Astrocyte (in vitro differentiated cells and primary cell): Measurements from ENCODE around the gene SLC25A13. TPM values are rescaled to one million over a fixed set of nuclear protein-coding genes. Genes with fewer than 3 reads are reported as not detected.

Experiments used
- DNase-seq: peaks from one replicate; pipeline ENCODE4 v3.0.0-alpha.2; 2010; ENCODE audit warnings: low read depth
- FAIRE-seq: peaks from 2 replicates; lab custom pipeline; 2011; peaks lifted over from hg19 to GRCh38; lab: Jason Lieb, UNC
- H2AFZ ChIP-seq: 2 replicates; pipeline ENCODE4 v1.6.0; 2012; ENCODE audit warnings: low read depth, low read length, inconsistent platforms
- H3K27ac ChIP-seq: 2 replicates; pipeline ENCODE4 v1.5.1; 2011; ENCODE audit warnings: low read depth, low read length, inconsistent platforms
- H3K27me3 ChIP-seq: 2 replicates; pipeline ENCODE4 v1.6.0; 2011; ENCODE audit warnings: low read length, inconsistent platforms; ENCODE audit not compliant: insufficient read depth
- H3K36me3 ChIP-seq: 2 replicates; pipeline ENCODE4 v1.5.1; 2011; ENCODE audit warnings: low read length, inconsistent platforms; ENCODE audit not compliant: insufficient read depth
- H3K4me1 ChIP-seq: 2 replicates; pipeline ENCODE4 v1.5.1; 2011; ENCODE audit warnings: low read length, inconsistent platforms; ENCODE audit not compliant: insufficient read depth
- H3K4me2 ChIP-seq: 2 replicates; pipeline ENCODE4 v1.6.0; 2012; ENCODE audit warnings: low read length, inconsistent platforms
- H3K4me3 ChIP-seq: 2 replicates; pipeline ENCODE4 v1.5.1; 2011; ENCODE audit warnings: low read depth, mild to moderate bottlenecking, low read length, inconsistent platforms; ENCODE audit not compliant: insufficient read depth
- H3K79me2 ChIP-seq: 2 replicates; pipeline ENCODE4 v1.6.0; 2012; ENCODE audit warnings: mild to moderate bottlenecking, low read length, inconsistent platforms; ENCODE audit not compliant: insufficient read depth
- H3K9ac ChIP-seq: 2 replicates; pipeline ENCODE4 v1.6.0; 2012; ENCODE audit warnings: mild to moderate bottlenecking, low read length, inconsistent platforms
- H3K9me3 ChIP-seq: 2 replicates; pipeline ENCODE4 v1.5.1; 2012; ENCODE audit warnings: low read depth, mild to moderate bottlenecking, low read length, inconsistent platforms; ENCODE audit not compliant: insufficient read depth
- H4K20me1 ChIP-seq: 2 replicates; pipeline ENCODE4 v1.6.0; 2012; ENCODE audit warnings: low read length, inconsistent platforms; ENCODE audit not compliant: insufficient read depth
- H3K27ac Mint-ChIP-seq: one replicate; pipeline ENCODE4 v1.8.0; 2021; ENCODE audit warnings: mild to moderate bottlenecking, mixed read lengths; ENCODE audit not compliant: unreplicated experiment
- H3K27me3 Mint-ChIP-seq: one replicate; pipeline ENCODE4 v1.8.0; 2021; ENCODE audit warnings: low read depth, mixed read lengths; ENCODE audit not compliant: unreplicated experiment
- H3K36me3 Mint-ChIP-seq: one replicate; pipeline ENCODE4 v1.8.0; 2021; ENCODE audit warnings: low read depth, mixed read lengths; ENCODE audit not compliant: unreplicated experiment
- H3K4me1 Mint-ChIP-seq: one replicate; pipeline ENCODE4 v1.8.0; 2021; ENCODE audit warnings: low read depth, mixed read lengths; ENCODE audit not compliant: unreplicated experiment
- H3K4me3 Mint-ChIP-seq: one replicate; pipeline ENCODE4 v1.8.0; 2021; ENCODE audit warnings: mild to moderate bottlenecking, moderate library complexity, mixed read lengths; ENCODE audit not compliant: unreplicated experiment
- H3K9me3 Mint-ChIP-seq: one replicate; pipeline ENCODE4 v1.8.0; 2021; ENCODE audit warnings: mild to moderate bottlenecking, mixed read lengths; ENCODE audit not compliant: unreplicated experiment
- EZH2 ChIP-seq: IDR thresholded peaks from 2 replicates; pipeline ENCODE4 v1.6.1; 2012; ENCODE audit warnings: mild to moderate bottlenecking, low read length, inconsistent platforms; ENCODE audit not compliant: insufficient read depth
- total RNA-seq: library from RNA; stranded (reverse); gene quantifications from 2 replicates; pipeline ENCODE4 v1.2.1, GENCODE V29; 2021
- TF ChIP-seq, protein P1 (sequence below): IDR thresholded peaks from 2 replicates; pipeline ENCODE4 v1.5.1; 2011; ENCODE audit warnings: low read depth, mild to moderate bottlenecking, inconsistent platforms, low read length, moderate library complexity; ENCODE audit not compliant: insufficient read depth

Gene SLC25A13
- total RNA-seq, 1 donor from 2014 or later = 58.1 TPM

DNA sequence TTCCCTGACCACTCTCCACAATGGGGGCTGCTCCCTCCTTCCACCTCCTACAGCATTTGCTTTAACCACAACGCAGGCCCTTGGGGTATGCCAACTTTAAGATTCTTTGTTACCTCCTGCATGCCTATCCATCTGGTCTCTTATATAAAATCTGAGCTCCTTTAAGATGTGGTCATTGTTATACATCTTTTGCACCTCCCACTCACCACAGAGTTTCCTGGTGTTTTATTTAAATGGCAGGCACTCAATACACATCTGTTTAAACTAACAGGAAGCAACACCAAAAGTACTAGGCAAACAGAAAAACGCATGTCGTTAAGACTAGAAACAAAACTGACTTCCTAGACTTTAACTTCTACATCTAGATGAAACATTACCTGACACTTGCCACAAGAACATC, 36.3 kb downstream of the SLC25A13 start:
- Histone ChIP-seq H3K27ac (no peak overlapping the region), H2AFZ (no peak overlapping the region), H3K4me3 (no peak overlapping the region), H3K9me3 (no peaks in the 10 kb centered on the region), H4K20me1 (peaks cover 12% of the 10 kb centered on the region), H3K4me1 (no peaks in the 10 kb centered on the region), H3K27me3 (no peaks in the 10 kb centered on the region), H3K4me2 (no peak overlapping the region), H3K36me3 (no peaks in the 10 kb centered on the region), H3K79me2 (no peaks in the 10 kb centered on the region), H3K9ac (no peak overlapping the region)
- TF ChIP-seq EZH2 = no peak
- TF ChIP-seq, protein P1, sequence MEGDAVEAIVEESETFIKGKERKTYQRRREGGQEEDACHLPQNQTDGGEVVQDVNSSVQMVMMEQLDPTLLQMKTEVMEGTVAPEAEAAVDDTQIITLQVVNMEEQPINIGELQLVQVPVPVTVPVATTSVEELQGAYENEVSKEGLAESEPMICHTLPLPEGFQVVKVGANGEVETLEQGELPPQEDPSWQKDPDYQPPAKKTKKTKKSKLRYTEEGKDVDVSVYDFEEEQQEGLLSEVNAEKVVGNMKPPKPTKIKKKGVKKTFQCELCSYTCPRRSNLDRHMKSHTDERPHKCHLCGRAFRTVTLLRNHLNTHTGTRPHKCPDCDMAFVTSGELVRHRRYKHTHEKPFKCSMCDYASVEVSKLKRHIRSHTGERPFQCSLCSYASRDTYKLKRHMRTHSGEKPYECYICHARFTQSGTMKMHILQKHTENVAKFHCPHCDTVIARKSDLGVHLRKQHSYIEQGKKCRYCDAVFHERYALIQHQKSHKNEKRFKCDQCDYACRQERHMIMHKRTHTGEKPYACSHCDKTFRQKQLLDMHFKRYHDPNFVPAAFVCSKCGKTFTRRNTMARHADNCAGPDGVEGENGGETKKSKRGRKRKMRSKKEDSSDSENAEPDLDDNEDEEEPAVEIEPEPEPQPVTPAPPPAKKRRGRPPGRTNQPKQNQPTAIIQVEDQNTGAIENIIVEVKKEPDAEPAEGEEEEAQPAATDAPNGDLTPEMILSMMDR = no peak
- Mint-ChIP-seq H3K27ac (no peak overlapping the region), H3K4me3 (no peak overlapping the region), H3K36me3 (peaks cover 19% of the 10 kb centered on the region), H3K27me3 (no peaks in the 10 kb centered on the region), H3K4me1 (peaks cover 13% of the 10 kb centered on the region), H3K9me3 (peaks cover 15% of the 10 kb centered on the region)
- no peak for FAIRE-seq
- DNase-seq = no peak

GRCh38 chr7:96284835-96285234, 37.1 kb downstream of the SLC25A13 start:
- no peak for FAIRE-seq
- peaks cover 14% of the 10 kb centered on the region for H3K9me3 Mint-ChIP-seq
- TF ChIP-seq, protein P1 = no peak
- TF ChIP-seq EZH2 = no peak
- no peaks in the 10 kb centered on the region for H3K27me3 ChIP-seq
- no peaks in the 10 kb centered on the region for H3K27me3 Mint-ChIP-seq
- peaks cover 13% of the 10 kb centered on the region for H3K4me1 Mint-ChIP-seq
- H2AFZ ChIP-seq = no peak overlapping the region
- no peaks in the 10 kb centered on the region for H3K4me1 ChIP-seq
- no peaks in the 10 kb centered on the region for H3K36me3 ChIP-seq
- H3K9ac ChIP-seq = no peak overlapping the region
- H3K27ac Mint-ChIP-seq = no peak overlapping the region
- DNase-seq = no peak
- H3K79me2 ChIP-seq = no peaks in the 10 kb centered on the region
- peaks cover 20% of the 10 kb centered on the region for H3K36me3 Mint-ChIP-seq
- H3K4me3 Mint-ChIP-seq = no peak overlapping the region
- no peak overlapping the region for H3K4me2 ChIP-seq
- no peaks in the 10 kb centered on the region for H3K9me3 ChIP-seq
- peaks cover 12% of the 10 kb centered on the region for H4K20me1 ChIP-seq
- H3K27ac ChIP-seq = no peak overlapping the region
- H3K4me3 ChIP-seq = no peak overlapping the region

- peaks cover 9% of the 10 kb centered on the region for H3K4me1 Mint-ChIP-seq
These were observed 37.7 kb downstream of the SLC25A13 start for GRCh38 chr7:96284240-96284639.

More at GRCh38 chr7:96284240-96284639, 37.7 kb downstream of the SLC25A13 start:
- no peaks in the 10 kb centered on the region for H3K79me2 ChIP-seq
- no peaks in the 10 kb centered on the region for H3K27me3 ChIP-seq
- peaks cover 16% of the 10 kb centered on the region for H3K36me3 Mint-ChIP-seq
- H2AFZ ChIP-seq = no peak overlapping the region
- no peak overlapping the region for H3K4me3 ChIP-seq
- no peaks in the 10 kb centered on the region for H3K36me3 ChIP-seq
- H3K4me1 ChIP-seq = no peaks in the 10 kb centered on the region
- H3K9ac ChIP-seq = no peak overlapping the region
- peaks cover 9% of the 10 kb centered on the region for H3K9me3 Mint-ChIP-seq
- no peak overlapping the region for H3K27ac Mint-ChIP-seq
- no peaks in the 10 kb centered on the region for H3K27me3 Mint-ChIP-seq
- DNase-seq = no peak
- no peak overlapping the region for H3K27ac ChIP-seq
- peaks cover 12% of the 10 kb centered on the region for H4K20me1 ChIP-seq
- H3K4me2 ChIP-seq = no peak overlapping the region
- H3K4me3 Mint-ChIP-seq = no peak overlapping the region
- TF ChIP-seq, protein P1 = no peak
- no peak for TF ChIP-seq EZH2
- no peak for FAIRE-seq
- no peaks in the 10 kb centered on the region for H3K9me3 ChIP-seq
